ENCODE measurements around the gene ALKBH6.
A peak's percentile ranks its signal among the peaks of the same experiment; 100 is the strongest.
"Not testable (repeated sequence)": the region's sequence is repeated elsewhere in the genome, so short reads cannot be mapped to it uniquely, and the experiment has no call there.

The ALKBH6 gene

GRCh38 chr19:36014012-36014924, at the start of gene ALKBH6:
Gene ALKBH6 (minus strand): TSS chr19:36014213. CDS start chr19:36013397, 816 bp downstream.
- FAIRE-seq: peak; percentile 100

- no peak for FAIRE-seq
Measured at GRCh38 chr19:36061367-36061766, 47.4 kb upstream of the ALKBH6 start.

- no peak for FAIRE-seq
Measured at GRCh38 chr19:36060430-36060829, 46.4 kb upstream of the ALKBH6 start.

- no peak for FAIRE-seq
Measured at GRCh38 chr19:36059180-36059910, 45.3 kb upstream of the ALKBH6 start.

- FAIRE-seq: no peak
Measured at GRCh38 chr19:36058481-36059179, 44.6 kb upstream of the ALKBH6 start.

- FAIRE-seq: no peak
Measured at GRCh38 chr19:36054733-36055686, 41.0 kb upstream of the ALKBH6 start, which contains the start of gene WDR62. Gene WDR62 (plus strand): TSS chr19:36054897. CDS start chr19:36054972, 75 bp downstream.

- FAIRE-seq: peak; percentile 96
Measured at GRCh38 chr19:36054119-36054732, 40.2 kb upstream of the ALKBH6 start, which contains the start of gene THAP8. Gene THAP8 (minus strand): TSS chr19:36054285. CDS start chr19:36054217, 68 bp downstream.

GRCh38 chr19:36051637-36052036, 37.6 kb upstream of the ALKBH6 start:
- FAIRE-seq: no peak

GRCh38 chr19:36051236-36051635, 37.2 kb upstream of the ALKBH6 start:
- no peak for FAIRE-seq

- FAIRE-seq: no peak
Measured at GRCh38 chr19:36049080-36049698, 35.2 kb upstream of the ALKBH6 start.

- FAIRE-seq: no peak
Measured at GRCh38 chr19:36047835-36048234, 33.8 kb upstream of the ALKBH6 start.

- no peak for FAIRE-seq
Measured at GRCh38 chr19:36046443-36047050, 32.5 kb upstream of the ALKBH6 start.

- no peak for FAIRE-seq
Measured at GRCh38 chr19:36043952-36044351, 29.9 kb upstream of the ALKBH6 start.

GRCh38 chr19:36041831-36042230, 27.8 kb upstream of the ALKBH6 start:
- FAIRE-seq: no peak

- not testable (repeated sequence) for FAIRE-seq
Measured at GRCh38 chr19:36041092-36041491, 27.1 kb upstream of the ALKBH6 start.

- FAIRE-seq: no peak
Measured at GRCh38 chr19:36040495-36040894, 26.5 kb upstream of the ALKBH6 start.

GRCh38 chr19:36032251-36033104, 18.5 kb upstream of the ALKBH6 start, which contains the start of gene CLIP3:
Gene CLIP3 (minus strand): TSS chr19:36032873. CDS start chr19:36032357, 516 bp downstream.
- FAIRE-seq: no peak

- no peak for FAIRE-seq
Measured at GRCh38 chr19:36031308-36031707, 17.3 kb upstream of the ALKBH6 start.

All from G401.6 (cell line).